Lower lobe of right lung (tissue), 2 donors: ENCODE results near the gene CCDC86. TPM values are rescaled to one million over a fixed set of nuclear protein-coding genes. Genes with fewer than 3 reads are reported as not detected.

Experiments used
- ATAC-seq, 2 donors: fragments of 200-7000 bp; cut with Tn5 transposase; one replicate each; pipeline ENCODE4 v1.9.1; 2020 to 2022; ENCODE audit warnings: mild to moderate bottlenecking in 2 of 2, moderate library complexity in 2 of 2
- DNase-seq: peaks from one replicate; pipeline ENCODE4 v3.0.0-alpha.2; 2020
- H3K27ac ChIP-seq: fragments of 200-600 bp; one replicate; pipeline ENCODE4 v1.8.0; 2022
- H3K27me3 ChIP-seq: fragments of 200-600 bp; one replicate; pipeline ENCODE4 v1.8.0; 2022; ENCODE audit warnings: low read depth
- H3K36me3 ChIP-seq: fragments of 200-600 bp; one replicate; pipeline ENCODE4 v1.8.0; 2022; ENCODE audit warnings: mild to moderate bottlenecking
- H3K4me1 ChIP-seq: fragments of 200-600 bp; one replicate; pipeline ENCODE4 v1.8.0; 2022
- H3K4me3 ChIP-seq: fragments of 200-600 bp; one replicate; pipeline ENCODE4 v1.8.0; 2022; ENCODE audit warnings: mild to moderate bottlenecking
- H3K9me3 ChIP-seq: fragments of 200-600 bp; one replicate; pipeline ENCODE4 v1.8.0; 2022
- CTCF ChIP-seq: fragments of 200-600 bp; IDR thresholded peaks from one replicate; pipeline ENCODE4 v1.8.0; 2022; ENCODE audit warnings: antibody characterized with exemption, mild to moderate bottlenecking
- intact Hi-C: fragments of 100-400 bp; cut with DNase I; formaldehyde crosslinking; loops from one replicate; pipeline ENCODE4 v1.11.0; 2022
- total RNA-seq: library from RNA; stranded (reverse); fragmentation: NEBNext Ultra II Directional; extraction: Animal tissue kit (Norgen Biotek cat#: 25700); gene quantifications from one replicate; pipeline ENCODE4 v1.2.1, GENCODE V29; 2021
- donor health status: DM: no; HTN: yes; CAD: no; lungs with severe emphysema.

The CCDC86 gene
- total RNA-seq, 1 donor from 2014 or later, result 12.6 TPM

GRCh38 chr11:60851327-60852104 is 9.6 kb downstream of the CCDC86 start:
- Histone ChIP-seq H3K27ac (no peak overlapping the region), H3K36me3 (peaks cover 51% of the 10 kb centered on the region), H3K4me3 (no peak overlapping the region), H3K9me3 (no peaks in the 10 kb centered on the region), H3K27me3 (no peaks in the 10 kb centered on the region), H3K4me1 (no peaks in the 10 kb centered on the region)
- DNase-seq (no peak), ATAC-seq (no peak)
- intact Hi-C loops, result no loop called here
- no peak for TF ChIP-seq CTCF

GRCh38 chr11:60852117-60852981 is 10.4 kb downstream of the CCDC86 start:
- intact Hi-C loops, result no loop called here
- Histone ChIP-seq H3K9me3 (no peaks in the 10 kb centered on the region), H3K36me3 (peaks cover 50% of the 10 kb centered on the region), H3K27ac (no peak overlapping the region), H3K4me1 (no peaks in the 10 kb centered on the region), H3K4me3 (no peak overlapping the region), H3K27me3 (no peaks in the 10 kb centered on the region)
- DNase-seq, result peak; percentile 40
- TF ChIP-seq CTCF, result no peak
- ATAC-seq, result peak in 1 of 2 donors; percentile 25

GRCh38 chr11:60852982-60853950 is 11.4 kb downstream of the CCDC86 start:
- Histone ChIP-seq H3K27ac (no peak overlapping the region), H3K27me3 (no peaks in the 10 kb centered on the region), H3K36me3 (peaks cover 40% of the 10 kb centered on the region), H3K9me3 (no peaks in the 10 kb centered on the region), H3K4me1 (no peaks in the 10 kb centered on the region), H3K4me3 (no peak overlapping the region)
- peak; percentile 39 for DNase-seq
- ATAC-seq, result no peak
- no peak for TF ChIP-seq CTCF
- intact Hi-C loops, result no loop called here

GRCh38 chr11:60854140-60854846 is 12.4 kb downstream of the CCDC86 start:
- TF ChIP-seq CTCF, result no peak
- DNase-seq (peak; percentile 39), ATAC-seq (no peak)
- Histone ChIP-seq H3K27ac (no peak overlapping the region), H3K4me3 (no peak overlapping the region), H3K27me3 (no peaks in the 10 kb centered on the region), H3K9me3 (no peaks in the 10 kb centered on the region), H3K36me3 (peaks cover 30% of the 10 kb centered on the region), H3K4me1 (no peaks in the 10 kb centered on the region)
- intact Hi-C loops, result no loop called here
